GM19099 (cell line): ENCODE results near the gene ATP5F1D.
A peak's percentile ranks its signal among the peaks of the same experiment; 100 is the strongest.

Experiments used
- POLR2A ChIP-seq: IDR thresholded peaks from 3 replicates; pipeline ENCODE4 v1.6.1; 2011; ENCODE audit warnings: low read depth; ENCODE audit not compliant: insufficient read length; ENCODE audit errors: extremely low read depth

ATP5F1D gene

GRCh38 chr19:1273263-1274041 is 31.9 kb downstream of the ATP5F1D start:
- TF ChIP-seq POLR2A, result peak; percentile 32

GRCh38 chr19:1274081-1274851 is 32.7 kb downstream of the ATP5F1D start:
- TF ChIP-seq POLR2A, result no peak

- TF ChIP-seq POLR2A, result no peak
Measured at GRCh38 chr19:1274852-1275259, 33.3 kb downstream of the ATP5F1D start.

DNA sequence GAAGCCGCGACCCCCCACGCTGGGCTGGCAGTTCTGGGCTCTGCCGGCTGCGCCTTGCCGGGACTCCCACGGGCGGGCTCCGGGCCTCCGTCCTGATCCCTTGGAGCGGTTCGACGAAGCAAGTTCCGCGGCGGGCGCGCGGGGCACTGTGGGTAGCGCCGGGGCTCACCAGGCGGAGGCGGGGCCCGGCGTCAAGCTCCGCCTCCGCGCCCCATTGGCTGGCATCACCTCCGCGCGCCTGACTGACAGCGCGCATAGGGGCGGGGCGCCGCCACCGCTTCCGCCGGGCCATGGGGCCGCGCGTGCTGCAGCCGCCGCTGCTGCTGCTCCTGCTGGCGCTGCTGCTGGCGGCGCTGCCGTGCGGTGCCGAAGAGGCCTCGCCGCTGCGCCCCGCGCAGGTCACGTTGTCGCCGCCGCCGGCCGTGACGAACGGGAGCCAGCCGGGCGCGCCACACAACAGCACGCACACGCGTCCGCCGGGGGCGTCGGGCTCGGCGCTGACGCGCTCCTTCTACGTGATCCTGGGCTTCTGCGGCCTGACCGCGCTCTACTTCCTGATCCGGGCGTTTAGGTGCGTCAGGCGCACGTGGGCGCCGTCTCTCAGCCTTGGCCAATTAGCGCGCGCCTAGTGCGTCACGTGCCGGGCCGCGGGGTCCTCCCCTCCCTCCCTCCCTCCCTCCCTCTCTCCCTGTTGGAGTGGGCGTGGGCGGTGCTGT is 33.9 kb downstream of the ATP5F1D start, which contains the start of gene FAM174C:
Gene FAM174C, plus strand, starts transcription at position 271 of the 716 bp plus-strand sequence. Its CDS starts 20 bp downstream, at position 291.
- TF ChIP-seq POLR2A, result peak; percentile 95

DNA sequence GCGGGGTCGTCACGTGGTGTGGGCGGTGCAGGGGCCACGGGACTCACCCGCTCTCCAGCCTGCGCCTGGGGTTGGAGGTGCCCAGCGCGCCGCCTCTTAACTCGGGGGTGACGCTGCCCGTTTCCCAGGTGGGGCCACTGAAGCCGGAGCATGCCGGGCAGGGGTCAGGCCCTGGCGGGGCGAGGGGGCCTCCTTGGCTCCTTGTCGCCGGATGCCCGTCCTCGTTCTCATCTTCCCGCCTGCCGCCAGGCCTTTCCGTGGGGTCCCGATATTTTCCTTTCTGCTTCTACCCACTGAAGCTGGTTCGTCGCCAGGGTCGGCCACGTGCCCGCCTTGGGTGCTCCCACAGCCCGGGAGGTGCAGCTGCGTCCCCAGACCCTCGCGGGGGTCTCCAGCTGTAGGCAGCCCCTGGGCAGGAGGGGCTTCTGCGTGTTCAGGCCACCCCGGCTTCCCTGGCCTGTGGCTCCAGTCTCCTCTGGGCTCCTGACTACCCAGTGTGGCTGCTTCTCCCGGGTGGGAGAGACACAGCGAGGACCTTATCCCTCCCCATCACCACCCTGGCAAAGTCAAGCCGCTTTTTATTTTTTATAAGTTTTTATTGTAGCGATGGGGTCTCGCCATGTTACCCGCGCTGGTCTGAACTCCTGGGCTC is 34.6 kb downstream of the ATP5F1D start:
- no peak for TF ChIP-seq POLR2A

- no peak for TF ChIP-seq POLR2A
Measured at GRCh38 chr19:1276628-1277022, 35.1 kb downstream of the ATP5F1D start.

DNA sequence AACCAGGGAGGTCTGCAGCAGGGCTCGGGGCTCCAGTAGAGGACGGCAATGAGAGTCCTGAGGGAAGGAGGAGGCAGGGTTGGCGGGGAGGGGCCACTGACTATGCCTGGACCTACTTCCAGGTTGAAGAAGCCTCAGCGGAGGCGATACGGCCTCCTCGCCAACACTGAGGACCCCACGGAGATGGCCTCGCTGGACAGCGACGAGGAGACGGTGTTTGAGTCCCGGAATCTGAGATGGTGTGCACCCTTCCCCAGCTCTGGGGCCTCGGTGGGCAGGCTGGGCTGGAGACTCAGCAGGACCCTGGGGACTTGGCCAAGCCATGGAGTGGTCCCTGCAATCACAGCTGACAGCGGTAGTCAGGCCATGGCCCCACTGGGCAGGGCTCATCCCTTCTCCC is 35.5 kb downstream of the ATP5F1D start:
- no peak for TF ChIP-seq POLR2A

DNA sequence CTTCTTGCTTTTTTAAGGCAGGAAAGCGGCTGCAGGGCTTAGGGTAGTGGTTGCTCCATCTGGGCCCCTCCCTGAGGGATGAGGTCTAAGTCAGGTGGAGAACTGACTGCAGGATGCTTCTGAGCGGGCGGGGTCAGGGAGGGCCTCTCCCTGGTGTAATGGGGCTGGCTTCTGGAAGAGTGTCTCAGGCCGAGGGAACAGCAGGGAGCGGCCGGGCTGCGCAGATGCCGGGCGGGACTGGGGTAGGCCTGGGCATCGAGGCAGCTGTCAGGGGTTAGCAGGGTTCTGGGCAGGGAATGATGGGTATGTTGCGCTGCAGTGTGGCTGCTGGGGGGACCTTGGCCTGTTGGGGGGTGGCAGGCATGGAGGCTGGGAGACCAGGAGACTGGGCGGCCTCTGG is 36.5 kb downstream of the ATP5F1D start:
- TF ChIP-seq POLR2A, result no peak

- no peak for TF ChIP-seq POLR2A
Measured at GRCh38 chr19:1278713-1279660, 37.4 kb downstream of the ATP5F1D start.

GRCh38 chr19:1279782-1280341 is 38.3 kb downstream of the ATP5F1D start:
- TF ChIP-seq POLR2A, result no peak

GRCh38 chr19:1280636-1281568 is 39.4 kb downstream of the ATP5F1D start:
- no peak for TF ChIP-seq POLR2A

- TF ChIP-seq POLR2A, result no peak
Measured at GRCh38 chr19:1281569-1282287, 40.2 kb downstream of the ATP5F1D start.

DNA sequence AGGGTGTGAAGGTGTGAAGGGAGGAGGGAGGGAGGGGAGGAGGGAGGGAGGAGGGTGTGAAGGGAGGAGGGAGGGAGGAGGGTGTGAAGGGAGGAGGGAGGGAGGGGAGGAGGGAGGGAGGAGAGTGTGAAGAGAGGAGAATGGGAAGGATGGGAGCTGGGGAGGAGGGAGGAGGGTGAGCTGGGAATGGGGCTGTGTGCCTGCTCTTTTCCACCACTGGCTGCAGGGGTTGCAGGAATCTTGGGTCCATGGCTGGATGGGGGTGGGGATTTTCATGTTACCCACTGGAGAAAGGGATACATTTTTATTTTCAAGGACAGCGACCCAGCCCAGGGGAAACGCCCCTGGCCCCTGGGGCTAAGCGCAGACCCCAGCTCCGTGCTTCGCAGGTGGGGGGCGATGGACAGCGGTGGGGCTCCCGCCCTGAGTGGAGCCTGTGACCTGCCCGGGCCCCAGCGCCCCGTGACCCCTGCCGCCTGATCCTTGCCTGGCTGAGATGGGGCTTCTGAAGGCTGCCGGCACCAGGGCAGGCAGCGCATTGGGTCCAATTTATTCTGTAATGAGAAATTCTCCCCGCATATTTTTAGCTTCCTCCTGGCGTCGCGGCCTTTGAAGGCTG is 41.1 kb downstream of the ATP5F1D start:
- TF ChIP-seq POLR2A, result no peak
